Right atrium auricular region (tissue), 2 donors: Measurements from ENCODE around the gene ABTB1. TPM values are rescaled to one million over a fixed set of nuclear protein-coding genes. Genes with fewer than 3 reads are reported as not detected.

Source experiments
- DNase-seq: peaks from one replicate; pipeline ENCODE4 v3.0.0-alpha.2; 2019; ENCODE audit warnings: low spot score
- H3K27ac ChIP-seq, 2 donors: fragments of 200-600 bp; sonication (generic); 1 replicate in 1 of 2; 2 replicates in 1 of 2; pipeline ENCODE4 v1.5.1; 2016 to 2019
- H3K27me3 ChIP-seq, 2 donors: fragments of 200-600 bp; sonication (generic); one replicate each; pipeline versions ENCODE4 v1.5.1 to v1.6.0; 2017 to 2019
- H3K36me3 ChIP-seq: fragments of 200-600 bp; sonication (generic); one replicate; pipeline ENCODE4 v1.5.1; 2016
- H3K4me1 ChIP-seq, 2 donors: fragments of 200-600 bp; sonication (generic); one replicate each; pipeline versions ENCODE4 v1.5.1 to v1.6.0; 2017 to 2019
- H3K4me3 ChIP-seq, 2 donors: fragments of 200-600 bp; sonication (generic); 1 replicate in 1 of 2; 2 replicates in 1 of 2; pipeline ENCODE4 v1.5.1; 2017 to 2019; ENCODE audit warnings: mild to moderate bottlenecking in 1 of 2, moderate library complexity in 1 of 2
- H3K9me3 ChIP-seq, 2 donors: fragments of 200-600 bp; sonication (generic); one replicate each; pipeline ENCODE4 v1.5.1; 2019
- total RNA-seq, 2 donors: library from RNA; depleted of rRNA; stranded (reverse); fragments of >200 nt; gene quantifications; one replicate each; pipeline ENCODE4 v1.1.0, GENCODE V29; 2016
- TF ChIP-seq, protein P1 (sequence below), 2 donors: fragments of 200-600 bp; sonication (generic); IDR thresholded peaks; one replicate each; pipeline ENCODE4 v1.5.1; 2019; ENCODE audit warnings: antibody characterized with exemption in 2 of 2

Gene ABTB1
- total RNA-seq, 2 donors from 2014 or later = 14.9 to 16.9 TPM

GRCh38 chr3:127646501-127647046 lies 26.2 kb upstream of the ABTB1 start:
- Histone ChIP-seq H3K9me3 (no peaks in the 10 kb centered on the region), H3K4me1 (no peaks in the 10 kb centered on the region), H3K27me3 (no peaks in the 10 kb centered on the region), H3K36me3 (no peaks in the 10 kb centered on the region), H3K4me3 (no peak overlapping the region), H3K27ac (no peak overlapping the region)
- TF ChIP-seq, protein P1, sequence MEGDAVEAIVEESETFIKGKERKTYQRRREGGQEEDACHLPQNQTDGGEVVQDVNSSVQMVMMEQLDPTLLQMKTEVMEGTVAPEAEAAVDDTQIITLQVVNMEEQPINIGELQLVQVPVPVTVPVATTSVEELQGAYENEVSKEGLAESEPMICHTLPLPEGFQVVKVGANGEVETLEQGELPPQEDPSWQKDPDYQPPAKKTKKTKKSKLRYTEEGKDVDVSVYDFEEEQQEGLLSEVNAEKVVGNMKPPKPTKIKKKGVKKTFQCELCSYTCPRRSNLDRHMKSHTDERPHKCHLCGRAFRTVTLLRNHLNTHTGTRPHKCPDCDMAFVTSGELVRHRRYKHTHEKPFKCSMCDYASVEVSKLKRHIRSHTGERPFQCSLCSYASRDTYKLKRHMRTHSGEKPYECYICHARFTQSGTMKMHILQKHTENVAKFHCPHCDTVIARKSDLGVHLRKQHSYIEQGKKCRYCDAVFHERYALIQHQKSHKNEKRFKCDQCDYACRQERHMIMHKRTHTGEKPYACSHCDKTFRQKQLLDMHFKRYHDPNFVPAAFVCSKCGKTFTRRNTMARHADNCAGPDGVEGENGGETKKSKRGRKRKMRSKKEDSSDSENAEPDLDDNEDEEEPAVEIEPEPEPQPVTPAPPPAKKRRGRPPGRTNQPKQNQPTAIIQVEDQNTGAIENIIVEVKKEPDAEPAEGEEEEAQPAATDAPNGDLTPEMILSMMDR (IDR thresholded peaks at IDR 0.05) = no peak
- no peak for DNase-seq

- TF ChIP-seq, protein P1 (IDR thresholded peaks at IDR 0.05) = no peak
- Histone ChIP-seq H3K36me3 (no peaks in the 10 kb centered on the region), H3K27me3 (no peaks in the 10 kb centered on the region), H3K4me3 (no peak overlapping the region), H3K4me1 (peaks cover 0 to 3% of the 10 kb centered on the region in 2 donors), H3K9me3 (no peaks in the 10 kb centered on the region), H3K27ac (no peak overlapping the region)
- DNase-seq = no peak
These were observed 25.4 kb upstream of the ABTB1 start for GRCh38 chr3:127647166-127647844.

GRCh38 chr3:127647845-127648204 lies 24.9 kb upstream of the ABTB1 start:
- Histone ChIP-seq H3K36me3 (no peaks in the 10 kb centered on the region), H3K4me1 (peaks cover 0 to 7% of the 10 kb centered on the region in 2 donors), H3K27me3 (no peaks in the 10 kb centered on the region), H3K27ac (no peak overlapping the region), H3K4me3 (no peak overlapping the region), H3K9me3 (no peaks in the 10 kb centered on the region)
- DNase-seq = no peak
- TF ChIP-seq, protein P1 (IDR thresholded peaks at IDR 0.05) = no peak

GRCh38 chr3:127650236-127650635 lies 22.5 kb upstream of the ABTB1 start:
- H3K4me1 ChIP-seq = peaks cover 0 to 7% of the 10 kb centered on the region in 2 donors
- H3K27ac ChIP-seq = no peak overlapping the region
- no peak for DNase-seq
- no peak overlapping the region for H3K4me3 ChIP-seq
- no peaks in the 10 kb centered on the region for H3K36me3 ChIP-seq
- H3K27me3 ChIP-seq = no peaks in the 10 kb centered on the region
- H3K9me3 ChIP-seq = no peaks in the 10 kb centered on the region
- TF ChIP-seq, protein P1 (IDR thresholded peaks at IDR 0.05) = no peak

- Histone ChIP-seq H3K27ac (no peak overlapping the region), H3K36me3 (no peaks in the 10 kb centered on the region), H3K27me3 (no peaks in the 10 kb centered on the region), H3K9me3 (no peaks in the 10 kb centered on the region), H3K4me1 (peaks cover 0 to 7% of the 10 kb centered on the region in 2 donors), H3K4me3 (no peak overlapping the region)
- TF ChIP-seq, protein P1 (IDR thresholded peaks at IDR 0.05) = no peak
- no peak for DNase-seq
These were observed 21.1 kb upstream of the ABTB1 start for GRCh38 chr3:127651516-127652172.
